SJSA1 (cell line): ENCODE data around the gene GRIK3. TPM values are rescaled to one million over a fixed set of nuclear protein-coding genes. Genes with fewer than 3 reads are reported as not detected.

ENCODE experiments used
- DNase-seq, 2 experiments: peaks; one replicate each; pipeline ENCODE4 v3.0.0-alpha.2; 2015 to 2020; ENCODE audit warnings: low spot score in 2 of 2, low read depth in 1 of 2
- H3K27ac ChIP-seq: fragments of 250-450 bp; sonication (Bioruptor Pico); 2 replicates; pipeline ENCODE4 v1.5.1; 2020; ENCODE audit warnings: mild to moderate bottlenecking, moderate library complexity
- H3K27me3 ChIP-seq: fragments of 250-450 bp; sonication (Bioruptor Pico); replicated peaks from 2 replicates; pipeline ENCODE4 v1.5.1; 2020; ENCODE audit warnings: mild to moderate bottlenecking, moderate library complexity
- H3K36me3 ChIP-seq: fragments of 250-450 bp; sonication (Bioruptor Pico); 2 replicates; pipeline ENCODE4 v1.5.1; 2020; ENCODE audit warnings: mild to moderate bottlenecking
- H3K4me1 ChIP-seq: fragments of 250-450 bp; sonication (Bioruptor Pico); replicated peaks from 2 replicates; pipeline ENCODE4 v1.6.1; 2021; ENCODE audit warnings: mild to moderate bottlenecking
- H3K4me3 ChIP-seq: fragments of 250-450 bp; sonication (Bioruptor Pico); 2 replicates; pipeline ENCODE4 v1.5.1; 2020; ENCODE audit warnings: mild to moderate bottlenecking
- H3K9me3 ChIP-seq: fragments of 250-450 bp; sonication (Bioruptor Pico); replicated peaks from 2 replicates; pipeline ENCODE4 v1.5.1; 2020; ENCODE audit warnings: mild to moderate bottlenecking
- total RNA-seq: library from RNA; depleted of rRNA; stranded (reverse); fragments of >200 nt; shearing (Covaris generic); gene quantifications from 2 replicates; pipeline ENCODE4 v1.2.3, GENCODE V29; 2014

GRIK3 gene
- total RNA-seq, 1 experiment from 2014 or later = not detected

GRCh38 chr1:36989241-36989640 is 45.1 kb downstream of the GRIK3 start:
- Histone ChIP-seq H3K4me1 (no peaks in the 10 kb centered on the region), H3K4me3 (no peak overlapping the region), H3K9me3 (no peaks in the 10 kb centered on the region), H3K27ac (no peak overlapping the region), H3K36me3 (no peaks in the 10 kb centered on the region), H3K27me3 (no peaks in the 10 kb centered on the region; the same call in 1 of the 2 replicates)
- no peak for DNase-seq

DNA sequence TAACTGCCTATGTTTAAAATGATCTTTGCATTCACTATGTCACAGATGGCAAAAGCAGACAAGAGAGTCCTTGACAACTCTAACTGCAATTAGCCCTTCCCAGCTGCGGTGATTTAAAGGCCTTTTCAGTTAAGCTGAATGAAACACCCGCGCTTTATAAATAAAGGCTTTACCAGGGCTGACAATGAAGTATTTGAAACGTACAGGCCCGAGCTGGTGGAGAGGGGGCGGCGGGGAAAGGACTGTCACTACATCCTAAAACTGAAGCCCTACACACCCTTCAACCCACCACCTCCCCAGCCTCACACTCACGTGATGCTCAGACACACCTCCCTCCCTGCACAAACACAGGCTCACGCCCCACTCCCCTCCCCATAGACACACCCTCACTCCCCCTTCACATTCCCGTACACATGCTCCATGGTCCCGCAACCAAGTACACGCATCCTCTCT is 45.5 kb downstream of the GRIK3 start:
- no peak overlapping the region for H3K27ac ChIP-seq
- H3K27me3 ChIP-seq = no peaks in the 10 kb centered on the region; the same call in 1 of the 2 replicates
- H3K4me3 ChIP-seq = no peak overlapping the region
- H3K9me3 ChIP-seq = no peaks in the 10 kb centered on the region
- no peaks in the 10 kb centered on the region for H3K4me1 ChIP-seq
- no peak for DNase-seq
- no peaks in the 10 kb centered on the region for H3K36me3 ChIP-seq

- no peaks in the 10 kb centered on the region; the same call in 1 of the 2 replicates for H3K27me3 ChIP-seq
- no peaks in the 10 kb centered on the region for H3K9me3 ChIP-seq
- H3K36me3 ChIP-seq = no peaks in the 10 kb centered on the region
- DNase-seq = no peak
- no peak overlapping the region for H3K27ac ChIP-seq
- no peak overlapping the region for H3K4me3 ChIP-seq
- no peaks in the 10 kb centered on the region for H3K4me1 ChIP-seq
Observed at GRCh38 chr1:36988321-36988720, 46.0 kb downstream of the GRIK3 start.

GRCh38 chr1:36987276-36987675 is 47.0 kb downstream of the GRIK3 start:
- no peaks in the 10 kb centered on the region; the same call in 1 of the 2 replicates for H3K27me3 ChIP-seq
- DNase-seq = no peak
- no peaks in the 10 kb centered on the region for H3K4me1 ChIP-seq
- no peaks in the 10 kb centered on the region for H3K9me3 ChIP-seq
- H3K4me3 ChIP-seq = no peak overlapping the region
- no peak overlapping the region for H3K27ac ChIP-seq
- H3K36me3 ChIP-seq = no peaks in the 10 kb centered on the region

DNA sequence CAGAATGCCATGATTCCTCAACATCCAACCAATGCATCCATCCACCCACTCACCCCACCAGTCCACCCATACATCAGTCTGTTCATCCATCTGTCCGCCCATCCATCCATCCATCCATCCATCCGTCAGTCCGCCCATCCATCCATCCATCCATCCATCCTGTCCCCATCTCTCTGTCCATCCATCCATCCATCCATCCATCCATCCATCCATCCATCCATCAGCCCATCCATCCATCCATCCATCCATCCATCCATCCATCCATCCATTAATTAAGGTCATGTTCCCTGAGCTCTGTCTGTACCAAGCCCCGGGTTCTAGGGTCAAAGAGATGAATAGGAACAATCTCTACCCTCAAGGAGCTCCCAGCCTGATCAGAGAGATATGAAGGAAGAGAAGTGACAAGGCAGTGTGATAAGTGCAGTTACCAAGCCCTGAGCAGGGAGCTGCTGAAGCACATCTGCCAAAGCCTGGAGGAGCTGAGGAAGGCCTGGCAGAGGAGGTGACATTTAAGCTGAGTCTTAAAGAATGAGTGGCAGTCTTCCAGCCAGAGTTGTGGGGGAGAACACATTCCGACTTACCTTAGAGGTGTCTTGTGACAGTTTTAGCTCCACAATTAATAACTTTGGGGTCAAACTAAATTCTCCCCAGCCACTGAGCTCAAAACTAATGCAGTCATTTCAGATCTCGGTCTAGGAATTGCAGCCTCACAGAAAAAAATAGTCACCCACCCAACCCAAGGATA is 47.9 kb downstream of the GRIK3 start:
- Histone ChIP-seq H3K9me3 (no peaks in the 10 kb centered on the region), H3K36me3 (no peaks in the 10 kb centered on the region), H3K27ac (no peak overlapping the region), H3K4me1 (no peaks in the 10 kb centered on the region), H3K4me3 (no peak overlapping the region), H3K27me3 (no peaks in the 10 kb centered on the region; the same call in 1 of the 2 replicates)
- DNase-seq = no peak

DNA sequence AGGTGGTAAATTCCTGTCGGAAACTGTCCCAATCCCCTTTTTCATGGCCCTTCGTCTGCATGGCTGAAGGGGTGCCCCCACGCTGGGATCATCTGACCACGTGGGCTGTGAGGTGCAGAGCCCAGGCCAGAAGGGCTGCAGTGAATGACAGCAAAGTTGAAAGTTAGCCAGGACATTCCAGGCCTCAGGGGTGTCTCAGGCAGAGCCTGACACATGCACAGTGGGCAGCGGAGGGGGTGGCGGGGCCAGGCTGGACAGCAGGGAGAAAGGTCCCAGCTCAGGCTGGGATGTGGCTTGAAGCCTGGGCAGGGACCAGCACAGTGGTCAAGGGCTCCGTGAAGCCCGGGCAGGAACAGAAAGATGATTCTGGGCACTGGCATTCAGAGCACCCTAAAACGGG is 49.6 kb downstream of the GRIK3 start:
- H3K36me3 ChIP-seq = no peaks in the 10 kb centered on the region
- H3K27ac ChIP-seq = no peak overlapping the region
- no peaks in the 10 kb centered on the region for H3K9me3 ChIP-seq
- DNase-seq = no peak
- no peaks in the 10 kb centered on the region for H3K4me1 ChIP-seq
- no peak overlapping the region for H3K4me3 ChIP-seq
- H3K27me3 ChIP-seq = no peaks in the 10 kb centered on the region; the same call in 1 of the 2 replicates

- Histone ChIP-seq H3K27me3 (no peaks in the 10 kb centered on the region; the same call in 1 of the 2 replicates), H3K9me3 (no peaks in the 10 kb centered on the region), H3K27ac (no peak overlapping the region), H3K4me3 (no peak overlapping the region), H3K36me3 (no peaks in the 10 kb centered on the region), H3K4me1 (no peaks in the 10 kb centered on the region)
- DNase-seq = no peak
Observed at GRCh38 chr1:36984026-36984425, 50.3 kb downstream of the GRIK3 start.

- H3K36me3 ChIP-seq = no peaks in the 10 kb centered on the region
- H3K27ac ChIP-seq = no peak overlapping the region
- H3K4me3 ChIP-seq = no peak overlapping the region
- no peak for DNase-seq
- no peaks in the 10 kb centered on the region for H3K9me3 ChIP-seq
- no peaks in the 10 kb centered on the region; the same call in 1 of the 2 replicates for H3K27me3 ChIP-seq
- H3K4me1 ChIP-seq = no peaks in the 10 kb centered on the region
Observed at GRCh38 chr1:36982709-36983108, 51.6 kb downstream of the GRIK3 start.

DNA sequence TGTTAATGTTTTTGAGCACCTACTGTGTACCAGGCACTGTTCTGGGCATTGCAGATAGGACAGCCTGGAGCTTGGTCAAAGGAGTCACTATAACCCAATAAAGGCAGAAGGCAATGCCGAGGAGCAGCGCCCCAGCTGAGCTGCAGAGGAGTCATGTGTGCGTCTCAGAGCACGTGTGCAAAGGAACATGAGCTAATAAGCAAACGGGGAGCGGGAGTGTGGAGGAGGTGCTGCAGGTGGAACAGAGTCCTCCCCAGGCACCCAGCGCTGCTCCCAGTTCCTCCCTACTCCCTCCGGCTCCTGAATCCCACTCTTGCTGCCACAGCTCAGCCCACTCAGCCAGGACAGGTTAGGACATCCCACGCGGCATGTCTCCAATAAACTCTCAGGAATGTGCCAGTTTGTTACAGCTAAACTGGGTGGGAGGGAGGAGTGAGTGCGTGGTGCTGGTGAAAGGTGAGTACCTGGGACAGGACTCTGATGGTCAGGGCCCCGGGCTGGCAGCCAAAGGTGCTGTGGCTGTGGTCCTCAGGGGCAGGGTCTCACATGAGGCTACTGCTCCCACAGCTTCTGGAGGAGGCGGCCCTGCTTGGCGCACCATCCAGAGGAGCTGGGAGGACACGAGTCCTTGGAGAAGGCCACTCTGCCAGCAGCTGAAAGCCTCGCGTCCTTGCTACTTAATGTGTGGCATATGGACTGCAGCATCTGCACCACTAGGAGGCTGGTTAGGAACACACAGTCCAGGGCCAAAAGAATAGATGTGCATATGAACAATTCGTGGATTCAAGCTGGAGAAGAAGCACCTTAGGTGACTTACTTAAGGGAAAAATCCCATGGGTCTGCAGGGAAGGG is 52.3 kb downstream of the GRIK3 start:
- no peak for DNase-seq
- Histone ChIP-seq H3K27ac (no peak overlapping the region), H3K4me3 (no peak overlapping the region), H3K36me3 (no peaks in the 10 kb centered on the region), H3K9me3 (no peaks in the 10 kb centered on the region), H3K4me1 (no peaks in the 10 kb centered on the region), H3K27me3 (no peaks in the 10 kb centered on the region; the same call in 1 of the 2 replicates)

- Histone ChIP-seq H3K4me1 (no peaks in the 10 kb centered on the region), H3K4me3 (no peak overlapping the region), H3K36me3 (no peaks in the 10 kb centered on the region), H3K27me3 (no peaks in the 10 kb centered on the region; the same call in 1 of the 2 replicates), H3K27ac (no peak overlapping the region), H3K9me3 (no peaks in the 10 kb centered on the region)
- no peak for DNase-seq
Observed at GRCh38 chr1:36981126-36981525, 53.2 kb downstream of the GRIK3 start.

- Histone ChIP-seq H3K27me3 (no peaks in the 10 kb centered on the region), H3K9me3 (no peaks in the 10 kb centered on the region), H3K27ac (no peak overlapping the region)
Observed at GRCh38 chr1:36977731-36978406, 56.4 kb downstream of the GRIK3 start.

DNA sequence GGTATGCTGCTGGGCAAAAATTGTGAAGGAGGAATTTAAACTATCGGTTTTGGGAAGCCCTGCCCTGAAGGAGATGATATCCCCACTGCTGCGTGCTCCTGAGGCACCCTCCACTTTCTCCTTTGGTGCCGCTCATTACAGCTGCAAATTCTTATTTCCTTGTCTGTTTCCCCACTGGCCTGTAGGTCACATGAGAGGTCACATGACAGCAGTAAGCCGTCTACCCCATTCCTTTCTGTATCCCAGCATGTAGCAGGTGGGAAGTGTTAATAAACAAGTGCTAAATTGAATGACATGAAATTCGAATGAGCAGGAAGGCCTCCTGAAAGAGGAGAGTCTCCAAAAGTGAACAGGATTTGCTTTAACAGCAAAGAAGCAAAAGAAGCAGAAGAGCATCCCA is 58.7 kb downstream of the GRIK3 start:
- no peaks in the 10 kb centered on the region for H3K27me3 ChIP-seq
- no peaks in the 10 kb centered on the region for H3K36me3 ChIP-seq
- no peak for DNase-seq
- no peaks in the 10 kb centered on the region for H3K4me1 ChIP-seq
- no peak overlapping the region for H3K4me3 ChIP-seq
- H3K9me3 ChIP-seq = no peaks in the 10 kb centered on the region
- no peak overlapping the region for H3K27ac ChIP-seq

More at GRCh38 chr1:36977731-36978406, 56.4 kb downstream of the GRIK3 start:
- Histone ChIP-seq H3K4me3 (no peak overlapping the region), H3K4me1 (no peaks in the 10 kb centered on the region), H3K36me3 (no peaks in the 10 kb centered on the region)
- DNase-seq = no peak

- no peaks in the 10 kb centered on the region for H3K9me3 ChIP-seq
- no peak overlapping the region for H3K4me3 ChIP-seq
- DNase-seq = no peak
- no peaks in the 10 kb centered on the region for H3K27me3 ChIP-seq
- no peak overlapping the region for H3K27ac ChIP-seq
- no peaks in the 10 kb centered on the region for H3K4me1 ChIP-seq
- H3K36me3 ChIP-seq = no peaks in the 10 kb centered on the region
Observed at GRCh38 chr1:36973056-36973455, 61.3 kb downstream of the GRIK3 start.
